Omental fat pad (tissue), 4 donors: ENCODE measurements around the gene KRTAP12-3. TPM values are rescaled to one million over a fixed set of nuclear protein-coding genes. Genes with fewer than 3 reads are reported as not detected.

ENCODE experiments used
- ATAC-seq: fragments of 150-250 bp; one replicate; pipeline ENCODE4 v1.9.1; 2016; ENCODE audit warnings: mild to moderate bottlenecking, moderate library complexity; ENCODE audit not compliant: low FRiP score
- DNase-seq: peaks from one replicate; pipeline ENCODE4 v3.0.0-alpha.2; 2019; ENCODE audit warnings: low spot score
- total RNA-seq, 4 donors: library from RNA; depleted of rRNA; stranded (reverse); fragments of >200 nt; gene quantifications; one replicate each; pipeline ENCODE4 v1.1.0, GENCODE V29; 2016
- TF ChIP-seq, protein P1 (sequence below), 3 donors: fragments of 450-650 bp; IDR thresholded peaks; one replicate each; pipeline ENCODE4 v1.5.1; 2016 to 2017; ENCODE audit warnings: antibody characterized with exemption in 3 of 3, mild to moderate bottlenecking in 3 of 3, moderate library complexity in 2 of 3

The KRTAP12-3 gene
- total RNA-seq, 4 donors from 2014 or later: not detected

- ATAC-seq (no peak), DNase-seq (no peak)
- TF ChIP-seq, protein P1, sequence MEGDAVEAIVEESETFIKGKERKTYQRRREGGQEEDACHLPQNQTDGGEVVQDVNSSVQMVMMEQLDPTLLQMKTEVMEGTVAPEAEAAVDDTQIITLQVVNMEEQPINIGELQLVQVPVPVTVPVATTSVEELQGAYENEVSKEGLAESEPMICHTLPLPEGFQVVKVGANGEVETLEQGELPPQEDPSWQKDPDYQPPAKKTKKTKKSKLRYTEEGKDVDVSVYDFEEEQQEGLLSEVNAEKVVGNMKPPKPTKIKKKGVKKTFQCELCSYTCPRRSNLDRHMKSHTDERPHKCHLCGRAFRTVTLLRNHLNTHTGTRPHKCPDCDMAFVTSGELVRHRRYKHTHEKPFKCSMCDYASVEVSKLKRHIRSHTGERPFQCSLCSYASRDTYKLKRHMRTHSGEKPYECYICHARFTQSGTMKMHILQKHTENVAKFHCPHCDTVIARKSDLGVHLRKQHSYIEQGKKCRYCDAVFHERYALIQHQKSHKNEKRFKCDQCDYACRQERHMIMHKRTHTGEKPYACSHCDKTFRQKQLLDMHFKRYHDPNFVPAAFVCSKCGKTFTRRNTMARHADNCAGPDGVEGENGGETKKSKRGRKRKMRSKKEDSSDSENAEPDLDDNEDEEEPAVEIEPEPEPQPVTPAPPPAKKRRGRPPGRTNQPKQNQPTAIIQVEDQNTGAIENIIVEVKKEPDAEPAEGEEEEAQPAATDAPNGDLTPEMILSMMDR (IDR thresholded peaks at IDR 0.05): no peak
Measured at GRCh38 chr21:44648557-44649311, 9.0 kb upstream of the KRTAP12-3 start.

- DNase-seq: no peak
- no peak for ATAC-seq
- TF ChIP-seq, protein P1 (IDR thresholded peaks at IDR 0.05): no peak
Measured at GRCh38 chr21:44649521-44650100, 8.1 kb upstream of the KRTAP12-3 start.

GRCh38 chr21:44650265-44650972 is 7.3 kb upstream of the KRTAP12-3 start:
- ATAC-seq: no peak
- TF ChIP-seq, protein P1 (IDR thresholded peaks at IDR 0.05): no peak
- DNase-seq: no peak

DNA sequence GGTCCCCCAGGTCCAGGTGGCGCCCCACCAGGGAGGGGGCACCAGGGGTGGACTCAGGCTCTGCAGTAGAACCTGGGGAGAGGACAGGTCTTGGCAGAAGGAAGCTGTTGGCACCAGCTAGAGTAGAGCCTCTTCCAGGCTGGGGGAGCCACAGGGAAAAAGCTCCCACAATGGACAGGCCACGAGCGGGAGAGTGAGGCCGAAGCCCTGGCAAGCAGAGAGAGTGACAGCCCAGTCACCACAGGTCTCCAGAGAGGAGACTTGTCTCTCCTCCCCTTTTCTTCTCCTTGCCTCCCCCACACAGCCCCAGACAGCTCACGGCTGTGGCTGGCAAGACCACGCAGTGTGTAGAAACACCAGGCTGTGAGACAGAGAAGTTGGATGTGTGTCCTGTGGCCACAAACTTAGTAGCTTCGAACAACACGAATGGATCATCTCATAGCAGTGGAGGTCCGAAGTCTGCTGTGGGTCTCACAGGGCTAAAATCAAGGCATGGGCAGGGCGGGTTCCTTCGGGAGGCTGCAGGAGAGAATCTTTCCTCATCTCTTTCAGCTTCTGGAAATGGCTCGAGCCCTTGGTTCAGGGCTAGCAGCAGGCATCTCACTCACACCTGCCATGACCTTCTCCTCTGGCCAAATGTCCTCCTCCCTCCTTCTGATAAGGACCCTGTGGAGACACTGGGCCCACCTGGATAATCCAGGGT is 6.6 kb upstream of the KRTAP12-3 start:
- TF ChIP-seq, protein P1 (IDR thresholded peaks at IDR 0.05): no peak
- no peak for ATAC-seq

GRCh38 chr21:44653123-44653522 is 4.6 kb upstream of the KRTAP12-3 start:
- ATAC-seq (no peak), DNase-seq (no peak)
- TF ChIP-seq, protein P1 (IDR thresholded peaks at IDR 0.05): no peak

More for the DNA sequence above, 6.6 kb upstream of the KRTAP12-3 start:
- no peak for DNase-seq

- TF ChIP-seq, protein P1 (IDR thresholded peaks at IDR 0.05): no peak
- peak; percentile 6 for ATAC-seq
- DNase-seq: no peak
Measured at GRCh38 chr21:44653656-44654575, 3.8 kb upstream of the KRTAP12-3 start.
